A673 (cell line): ENCODE measurements around the gene GPM6B.

Experiments
- CTCF ChIP-seq: fragments of 300-800, 200-600 bp; sonication (generic); conservative IDR thresholded peaks from 2 replicates; pipeline ENCODE4 v1.5.1; 2017; ENCODE audit warnings: low read depth, mild to moderate bottlenecking, antibody characterized with exemption, low read length, moderate library complexity, mixed read lengths
- EZH2 ChIP-seq: fragments of 200-600 bp; sonication (generic); IDR thresholded peaks from 2 replicates; pipeline ENCODE4 v1.6.1; 2017; ENCODE audit warnings: borderline replicate concordance, low read depth, mild to moderate bottlenecking, mixed read lengths, antibody characterized with exemption, low read length; ENCODE audit not compliant: poor library complexity, severe bottlenecking

GRCh38 chrX:13854003-13854402 lies 37.1 kb upstream of the GPM6B start:
- TF ChIP-seq CTCF (no peak), EZH2 (no peak)
